Mesenchymal stem cell (in vitro differentiated cells and primary cell): ENCODE results near the gene ACTL6A.

Experiments used
- DNase-seq: peaks from one replicate; pipeline ENCODE4 v3.0.0-alpha.2; 2013
- H2AFZ ChIP-seq: one replicate; pipeline ENCODE4 v1.6.1; 2013; ENCODE audit warnings: low read depth, mild to moderate bottlenecking, control low read depth, inconsistent platforms, low read length, moderate library complexity
- H2AK5ac ChIP-seq: 2 replicates; pipeline ENCODE4 v1.6.1; 2013; ENCODE audit warnings: low read length, moderate library complexity, mild to moderate bottlenecking, inconsistent platforms; ENCODE audit not compliant: severe bottlenecking
- H2BK120ac ChIP-seq: one replicate; pipeline ENCODE4 v1.6.1; 2013; ENCODE audit warnings: low read depth, mild to moderate bottlenecking, inconsistent platforms, low read length, moderate library complexity
- H2BK12ac ChIP-seq, 2 experiments: one replicate each; pipeline ENCODE4 v1.6.1; 2013; ENCODE audit warnings: inconsistent platforms in 2 of 2, low read length in 2 of 2, mild to moderate bottlenecking in 2 of 2, moderate library complexity in 2 of 2, control low read depth in 1 of 2
- H2BK15ac ChIP-seq: one replicate; pipeline ENCODE4 v1.6.1; 2013; ENCODE audit warnings: mild to moderate bottlenecking, low read depth, inconsistent platforms; ENCODE audit not compliant: poor library complexity, severe bottlenecking
- H2BK5ac ChIP-seq: 2 replicates; pipeline ENCODE4 v1.6.1; 2013; ENCODE audit warnings: low read depth, mild to moderate bottlenecking, low read length, control low read depth, inconsistent platforms; ENCODE audit not compliant: poor library complexity, severe bottlenecking
- H3K14ac ChIP-seq, 2 experiments: one replicate each; pipeline ENCODE4 v1.6.1; 2013; ENCODE audit warnings: inconsistent platforms in 2 of 2, low read length in 2 of 2, control low read depth in 1 of 2, mild to moderate bottlenecking in 1 of 2, moderate library complexity in 1 of 2
- H3K18ac ChIP-seq, 2 experiments: one replicate each; pipeline ENCODE4 v1.6.1; 2013; ENCODE audit warnings: inconsistent platforms in 2 of 2, low read length in 2 of 2, control low read depth in 1 of 2, low read depth in 1 of 2, mild to moderate bottlenecking in 1 of 2
- H3K23ac ChIP-seq, 2 experiments: one replicate each; pipeline ENCODE4 v1.6.1; 2013; ENCODE audit warnings: inconsistent platforms in 2 of 2, low read length in 2 of 2, mild to moderate bottlenecking in 2 of 2, moderate library complexity in 2 of 2, control low read depth in 1 of 2
- H3K27ac ChIP-seq: 2 replicates; pipeline ENCODE4 v1.5.1; 2013; ENCODE audit warnings: mild to moderate bottlenecking, moderate library complexity, low read length, control low read depth, inconsistent platforms; ENCODE audit not compliant: poor library complexity, severe bottlenecking
- H3K27me3 ChIP-seq, 2 experiments: 2 replicates each; pipeline versions ENCODE4 v1.6.1 to v1.7.0; 2013; ENCODE audit warnings: low read length in 2 of 2, mild to moderate bottlenecking in 2 of 2, moderate library complexity in 2 of 2, control low read depth in 1 of 2, inconsistent platforms in 1 of 2; ENCODE audit not compliant: control insufficient read depth in 1 of 2, insufficient read depth in 1 of 2
- H3K36me3 ChIP-seq, 2 experiments: 2 replicates each; pipeline versions ENCODE4 v1.6.1 to v1.7.0; 2013; ENCODE audit warnings: low read length in 2 of 2, control low read depth in 1 of 2, inconsistent platforms in 1 of 2, low read depth in 1 of 2, mild to moderate bottlenecking in 1 of 2; ENCODE audit not compliant: insufficient read depth in 2 of 2, control insufficient read depth in 1 of 2
- H3K4ac ChIP-seq, 2 experiments: one replicate each; pipeline ENCODE4 v1.6.1; 2013; ENCODE audit warnings: inconsistent platforms in 2 of 2, low read length in 2 of 2, mild to moderate bottlenecking in 2 of 2, moderate library complexity in 2 of 2, control low read depth in 1 of 2, low read depth in 1 of 2
- H3K4me1 ChIP-seq: 2 replicates; pipeline ENCODE4 v1.6.1; 2013; ENCODE audit warnings: low read depth, low read length, control low read depth; ENCODE audit not compliant: control insufficient read depth, insufficient read depth
- H3K4me2 ChIP-seq: 2 replicates; pipeline ENCODE4 v1.6.1; 2013; ENCODE audit warnings: low read length, mild to moderate bottlenecking, inconsistent platforms; ENCODE audit not compliant: poor library complexity, severe bottlenecking
- H3K4me3 ChIP-seq, 2 experiments: 2 replicates each; pipeline versions ENCODE4 v1.5.1 to v1.7.0; 2013; ENCODE audit warnings: low read length in 2 of 2, mild to moderate bottlenecking in 2 of 2, control low read depth in 1 of 2, low read depth in 1 of 2; ENCODE audit not compliant: insufficient read depth in 1 of 2
- H3K79me1 ChIP-seq: replicated peaks from 2 replicates; pipeline ENCODE4 v1.6.1; 2013; ENCODE audit warnings: mild to moderate bottlenecking, control low read depth, low read length, inconsistent platforms; ENCODE audit not compliant: poor library complexity, severe bottlenecking
- H3K9ac ChIP-seq: 2 replicates; pipeline ENCODE4 v1.7.0; 2013; ENCODE audit warnings: mild to moderate bottlenecking, low read length, moderate library complexity
- H3K9me3 ChIP-seq: 2 replicates; pipeline ENCODE4 v1.7.0; 2013; ENCODE audit warnings: mild to moderate bottlenecking, low read length; ENCODE audit not compliant: control insufficient read depth
- H4K8ac ChIP-seq: one replicate; pipeline ENCODE4 v1.6.1; 2013; ENCODE audit warnings: inconsistent platforms, mild to moderate bottlenecking, low read length, moderate library complexity
- H4K91ac ChIP-seq: one replicate; pipeline ENCODE4 v1.6.1; 2013; ENCODE audit warnings: mild to moderate bottlenecking, low read length, inconsistent platforms
- WGBS: methylation state at CpG from one replicate; pipeline ENCODE4 v1.1.7; 2013; ENCODE audit warnings: mixed read lengths; 5-methylcytosine and 5-hydroxymethylcytosine counted together

Gene ACTL6A

GRCh38 chr3:179560791-179561190 is 1.9 kb upstream of the ACTL6A start:
- H4K91ac ChIP-seq: no peak overlapping the region

GRCh38 chr3:179563271-179563783 is 601 bp downstream of the ACTL6A start:
- Histone ChIP-seq H3K14ac (no peak overlapping the region), H3K4me1 (peaks cover 2% of the 10 kb centered on the region), H2BK120ac (peak overlapping the region; percentile 73), H2BK15ac (no peak overlapping the region), H3K4me3 (peak overlapping the region; percentile 94 to 97), H3K18ac (peak overlapping the region in 1 of 2 experiments; percentile 54), H4K8ac (no peak overlapping the region), H3K79me1 (peaks cover 5% of the 10 kb centered on the region), H3K4me2 (peak overlapping the region; percentile 64), H3K9ac (peak overlapping the region; percentile 89), H2AFZ (peak overlapping the region; percentile 72), H3K9me3 (no peaks in the 10 kb centered on the region), H3K36me3 (no peaks in the 10 kb centered on the region), H3K27ac (peak overlapping the region; percentile 9), H3K4ac (peak overlapping the region in 1 of 2 experiments; percentile 38), H2AK5ac (no peak overlapping the region), H3K23ac (peak overlapping the region in 1 of 2 experiments; percentile 47), H2BK5ac (no peak overlapping the region), H3K27me3 (no peaks in the 10 kb centered on the region), H4K91ac (no peak overlapping the region), H2BK12ac (no peak overlapping the region)
- 1% methylated on average over 36 of the region's 40 CpGs for WGBS
- DNase-seq: peak; percentile 90

More at GRCh38 chr3:179560791-179561190, 1.9 kb upstream of the ACTL6A start:
- no peak overlapping the region for H3K18ac ChIP-seq
- no peak overlapping the region for H2AK5ac ChIP-seq
- no peaks in the 10 kb centered on the region for H3K9me3 ChIP-seq
- no peak overlapping the region for H2AFZ ChIP-seq
- H3K4me1 ChIP-seq: peaks cover 2% of the 10 kb centered on the region
- H2BK120ac ChIP-seq: no peak overlapping the region
- H3K9ac ChIP-seq: no peak overlapping the region
- H2BK5ac ChIP-seq: no peak overlapping the region
- H3K23ac ChIP-seq: no peak overlapping the region
- no peaks in the 10 kb centered on the region for H3K36me3 ChIP-seq
- H2BK12ac ChIP-seq: no peak overlapping the region
- H3K4me2 ChIP-seq: no peak overlapping the region
- H3K4ac ChIP-seq: no peak overlapping the region
- no peak for DNase-seq
- no peaks in the 10 kb centered on the region for H3K27me3 ChIP-seq
- H3K14ac ChIP-seq: no peak overlapping the region
- H3K4me3 ChIP-seq: no peak overlapping the region
- no peak overlapping the region for H2BK15ac ChIP-seq
- H4K8ac ChIP-seq: no peak overlapping the region
- no peaks in the 10 kb centered on the region for H3K79me1 ChIP-seq
- no peak overlapping the region for H3K27ac ChIP-seq
- WGBS: 100% methylated on average over 1 of the region's 1 CpG

GRCh38 chr3:179565496-179565895 is 2.8 kb downstream of the ACTL6A start:
- no peak overlapping the region for H4K8ac ChIP-seq
- no peak overlapping the region for H3K4me2 ChIP-seq
- no peak overlapping the region for H2AFZ ChIP-seq
- no peak overlapping the region for H3K18ac ChIP-seq
- 100% methylated on average over 2 of the region's 3 CpGs for WGBS
- no peak overlapping the region for H2BK5ac ChIP-seq
- no peak overlapping the region for H3K9ac ChIP-seq
- no peak overlapping the region for H2AK5ac ChIP-seq
- H2BK120ac ChIP-seq: no peak overlapping the region
- H3K4me3 ChIP-seq: no peak overlapping the region
- peaks cover 2% of the 10 kb centered on the region for H3K4me1 ChIP-seq
- H3K79me1 ChIP-seq: peaks cover 13% of the 10 kb centered on the region
- H3K27me3 ChIP-seq: no peaks in the 10 kb centered on the region
- H4K91ac ChIP-seq: no peak overlapping the region
- no peak overlapping the region for H2BK12ac ChIP-seq
- no peak overlapping the region for H3K4ac ChIP-seq
- no peak overlapping the region for H2BK15ac ChIP-seq
- no peak overlapping the region for H3K23ac ChIP-seq
- H3K9me3 ChIP-seq: no peaks in the 10 kb centered on the region
- H3K27ac ChIP-seq: no peak overlapping the region
- H3K14ac ChIP-seq: no peak overlapping the region
- no peak for DNase-seq
- H3K36me3 ChIP-seq: peaks cover 0 to 9% of the 10 kb centered on the region in 2 experiments

DNA sequence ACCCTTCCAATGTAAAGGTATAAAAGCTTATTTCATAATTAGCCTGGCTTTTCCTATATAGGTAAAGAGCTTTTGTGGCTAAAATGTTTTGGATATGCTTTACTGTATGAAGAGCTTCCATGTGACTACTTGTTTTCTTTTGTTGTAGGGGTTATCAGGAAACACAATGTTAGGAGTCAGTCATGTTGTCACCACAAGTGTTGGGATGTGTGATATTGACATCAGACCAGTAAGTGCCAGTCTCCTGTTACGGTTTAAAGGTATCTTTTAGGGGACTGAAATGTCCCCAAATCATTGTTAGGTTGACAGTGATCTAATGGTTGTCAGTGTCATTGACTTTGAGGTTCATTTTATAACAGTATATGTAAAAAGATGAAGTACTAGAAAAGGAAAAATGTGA is 18.3 kb downstream of the ACTL6A start:
- no peak overlapping the region for H2AFZ ChIP-seq
- H2BK15ac ChIP-seq: no peak overlapping the region
- no peak overlapping the region for H4K91ac ChIP-seq
- no peaks in the 10 kb centered on the region for H3K4me1 ChIP-seq
- H3K27ac ChIP-seq: no peak overlapping the region
- no peak overlapping the region for H2BK12ac ChIP-seq
- no peak overlapping the region for H3K14ac ChIP-seq
- H2AK5ac ChIP-seq: no peak overlapping the region
- no peak overlapping the region for H3K18ac ChIP-seq
- H4K8ac ChIP-seq: no peak overlapping the region
- H3K79me1 ChIP-seq: peaks cover 2% of the 10 kb centered on the region
- no peak overlapping the region for H2BK5ac ChIP-seq
- H3K9ac ChIP-seq: no peak overlapping the region
- H3K4me3 ChIP-seq: no peak overlapping the region
- no peak for DNase-seq
- H3K23ac ChIP-seq: no peak overlapping the region
- H3K9me3 ChIP-seq: no peaks in the 10 kb centered on the region
- H3K4me2 ChIP-seq: no peak overlapping the region
- H3K36me3 ChIP-seq: peaks cover 18 to 76% of the 10 kb centered on the region in 2 experiments
- WGBS: 97% methylated on average over 1 of the region's 1 CpG
- no peak overlapping the region for H2BK120ac ChIP-seq
- no peak overlapping the region for H3K4ac ChIP-seq
- H3K27me3 ChIP-seq: no peaks in the 10 kb centered on the region
